NCI-H748 treated with DMSO at 0.1 percent for 48 hours (cell line): ENCODE data around the gene COQ2.
A peak's percentile ranks its signal among the peaks of the same experiment; 100 is the strongest.
"Not testable (repeated sequence)": the region's sequence is repeated elsewhere in the genome, so short reads cannot be mapped to it uniquely, and the experiment has no call there.

ENCODE experiments used
- DNase-seq: peaks from one replicate; lab custom pipeline; 2025; lab: John Stamatoyannopoulos, UW

Gene COQ2

GRCh38 chr4:83283181-83283580 is 1.4 kb downstream of the COQ2 start:
- no peak for DNase-seq

- DNase-seq: peak; percentile 38
These were observed 2.5 kb downstream of the COQ2 start for GRCh38 chr4:83282049-83282535.

DNA sequence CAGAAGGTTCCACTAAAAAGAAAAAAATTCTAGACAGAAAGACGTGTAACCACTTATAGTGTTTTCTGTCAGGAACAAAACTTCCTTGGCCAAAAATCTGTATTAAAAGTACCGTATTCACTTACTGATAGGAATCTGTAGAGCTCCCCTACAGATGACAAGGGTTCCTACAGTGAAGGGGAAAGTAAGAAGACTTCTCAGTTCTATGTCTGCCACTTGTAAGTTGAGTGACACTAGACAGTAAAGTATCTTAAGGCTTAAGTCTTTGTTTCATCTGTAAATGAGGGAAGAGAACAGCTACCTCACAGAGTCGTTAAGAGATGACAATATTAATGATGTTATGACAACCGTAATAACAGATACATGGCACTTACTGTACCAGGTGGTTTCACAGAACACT is 3.3 kb downstream of the COQ2 start:
- no peak for DNase-seq

DNA sequence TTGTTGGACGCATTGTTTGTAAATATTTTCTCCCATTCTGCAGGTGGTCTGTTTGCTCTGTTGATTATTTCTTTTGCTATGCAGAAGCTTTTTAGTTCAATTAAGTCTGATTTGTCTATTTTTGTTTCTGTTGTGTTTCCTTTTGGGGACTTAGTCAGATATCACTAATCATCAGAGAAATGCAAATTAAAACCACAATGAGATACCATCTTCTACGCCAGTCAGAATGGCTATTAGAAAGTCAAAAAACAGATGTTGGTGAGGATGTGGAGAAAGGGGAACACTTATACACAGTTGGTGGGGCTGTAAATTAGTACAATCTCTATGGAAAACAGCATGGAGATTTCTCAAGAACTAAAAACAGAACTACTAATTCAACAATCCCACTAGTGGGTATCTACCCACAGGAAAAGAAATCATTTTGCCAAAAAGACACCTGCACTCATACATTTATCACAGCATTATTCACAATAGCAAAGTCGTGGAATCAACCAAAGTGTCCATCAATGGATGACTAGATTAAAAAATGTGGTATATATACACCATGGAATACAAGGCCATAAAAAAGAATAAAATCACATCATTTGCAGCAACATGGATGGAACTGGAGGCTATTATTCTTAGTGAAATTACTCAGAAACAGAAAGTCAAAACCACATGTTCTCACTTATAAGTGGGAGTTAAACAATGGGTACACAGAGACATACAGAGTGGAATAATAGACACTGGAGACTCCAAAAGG is 8.1 kb downstream of the COQ2 start:
- no peak for DNase-seq

DNA sequence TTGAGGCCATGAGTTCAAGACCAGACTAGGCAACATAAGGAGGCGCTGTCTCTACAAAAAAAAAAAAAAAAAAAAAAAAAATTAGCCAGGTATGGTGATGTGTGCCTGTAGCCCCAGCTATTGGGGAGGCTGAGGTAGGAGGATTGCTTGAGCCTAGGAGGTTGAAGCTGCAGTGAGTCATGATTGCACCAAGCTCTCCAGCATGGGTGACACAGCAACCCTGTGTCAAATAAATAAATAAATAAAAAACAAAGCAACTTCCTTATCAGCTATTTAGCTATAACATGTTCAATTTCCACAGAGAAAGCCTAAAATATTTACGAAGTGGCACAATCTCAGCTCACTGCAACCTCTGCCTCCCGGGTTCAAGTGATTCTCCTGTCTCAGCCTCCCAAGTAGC is 10.7 kb downstream of the COQ2 start:
- not testable (repeated sequence) for DNase-seq

DNA sequence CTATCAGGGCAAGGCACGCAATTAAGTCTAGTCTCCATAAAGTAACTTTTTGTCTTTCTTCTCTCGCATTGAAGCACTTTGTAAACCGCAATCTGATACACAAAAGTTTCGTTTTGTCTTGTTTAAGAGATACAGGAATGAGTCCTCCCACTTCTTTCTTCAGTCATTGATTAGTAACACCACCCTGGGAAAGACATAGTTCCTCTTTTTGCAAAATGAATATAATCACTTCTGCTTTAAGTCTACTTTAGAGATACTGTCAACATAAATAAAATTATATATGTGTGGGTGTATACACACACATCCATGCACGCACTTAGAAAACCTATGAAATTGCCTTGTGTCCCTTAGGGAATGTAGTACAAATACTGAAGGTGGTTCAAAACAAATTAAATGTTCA is 11.7 kb downstream of the COQ2 start:
- DNase-seq: no peak

GRCh38 chr4:83269256-83269655 is 15.3 kb downstream of the COQ2 start:
- DNase-seq: no peak

- DNase-seq: no peak
These were observed 16.1 kb downstream of the COQ2 start for GRCh38 chr4:83268491-83268890.

GRCh38 chr4:83267830-83268475 is 16.6 kb downstream of the COQ2 start:
- no peak for DNase-seq

DNA sequence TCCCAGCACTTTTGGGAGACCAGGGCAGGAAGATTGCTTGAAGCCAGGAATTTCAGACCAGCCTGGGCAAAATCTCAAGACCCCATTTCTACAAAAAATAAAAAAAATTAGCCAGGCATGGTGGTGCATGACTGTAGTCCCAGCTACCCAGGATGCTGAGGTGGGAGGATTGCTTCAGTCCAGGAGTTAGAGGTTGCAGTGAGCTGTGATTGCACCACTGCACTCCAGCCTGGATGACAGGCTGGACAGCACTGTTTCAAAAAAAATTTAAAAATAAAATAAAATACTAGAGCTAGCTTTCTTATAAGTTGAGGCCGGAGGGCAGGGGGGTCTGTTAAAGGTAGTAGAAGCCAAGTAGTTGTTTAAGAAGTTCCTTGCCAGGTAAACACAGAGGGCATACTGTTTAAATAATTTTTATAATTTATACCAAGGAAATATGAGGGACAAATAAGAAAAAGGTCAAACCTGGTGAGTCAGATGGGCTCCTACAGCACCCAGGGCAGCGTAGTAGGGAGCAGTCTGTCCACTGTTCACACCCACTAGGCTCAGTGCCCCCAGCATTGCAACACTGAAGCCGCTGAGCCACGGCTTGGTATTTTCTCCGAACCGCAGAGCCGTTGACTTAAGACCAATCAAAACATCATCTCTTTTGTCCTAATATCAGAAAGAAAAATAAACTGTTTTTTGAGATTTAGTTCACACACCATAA is 17.3 kb downstream of the COQ2 start:
- DNase-seq: no peak

DNA sequence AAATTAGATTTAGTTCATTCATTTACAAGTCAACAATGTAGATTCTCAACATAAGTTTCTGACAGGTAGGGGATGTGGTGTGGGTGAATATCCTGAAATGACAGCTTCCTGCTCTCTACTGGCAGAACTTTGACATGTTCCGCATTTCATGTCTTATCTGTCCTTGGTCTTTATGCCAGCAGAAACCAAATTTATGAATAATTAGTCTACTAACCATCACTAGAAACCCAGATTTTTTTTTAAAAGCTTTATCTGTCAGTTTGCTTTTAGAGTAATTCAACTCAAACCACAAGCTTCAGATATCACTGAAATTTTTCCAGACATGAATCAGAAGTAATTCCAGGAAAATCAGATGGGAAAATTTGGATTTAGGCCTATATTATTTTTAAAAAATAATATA is 17.9 kb downstream of the COQ2 start:
- no peak for DNase-seq

GRCh38 chr4:83263106-83263505 is 21.5 kb downstream of the COQ2 start:
- no peak for DNase-seq

DNA sequence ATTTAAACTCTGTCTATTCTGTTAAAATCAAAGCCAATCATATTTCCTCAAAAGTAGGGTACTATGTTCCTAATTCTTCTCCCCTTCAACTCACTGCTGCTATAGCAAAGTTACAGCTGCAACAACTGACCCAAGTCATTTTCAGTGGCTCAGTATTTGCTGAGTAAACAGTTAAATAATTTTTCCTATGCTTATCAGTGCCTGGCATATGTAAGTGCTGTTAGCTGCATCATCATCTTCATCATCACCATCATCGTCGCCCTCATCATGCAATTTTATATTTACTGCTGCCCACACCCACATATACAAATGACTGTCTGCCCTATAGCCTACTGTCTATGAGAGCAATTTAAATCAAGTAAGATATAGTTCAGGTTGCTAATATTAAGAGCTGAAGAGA is 21.9 kb downstream of the COQ2 start:
- DNase-seq: no peak

DNA sequence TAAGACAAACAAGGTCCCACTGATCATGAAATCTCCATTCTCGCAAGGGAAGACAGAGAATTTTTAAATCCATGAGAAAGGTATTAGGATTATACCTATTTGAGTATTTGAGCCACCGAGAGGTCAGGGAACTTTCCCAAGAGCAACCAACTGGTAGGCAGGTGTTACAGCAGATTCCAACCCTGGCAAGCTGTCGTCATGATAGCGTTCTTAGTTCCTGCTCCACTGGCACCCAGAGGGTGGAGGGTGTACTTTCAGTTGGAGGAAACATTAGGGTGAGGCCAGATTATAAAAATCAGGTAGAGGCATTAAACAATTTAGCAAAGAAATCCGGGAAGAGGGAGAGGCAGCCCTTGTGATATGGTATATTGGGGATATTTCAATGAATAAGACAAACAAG is 23.3 kb downstream of the COQ2 start:
- DNase-seq: no peak

GRCh38 chr4:83259586-83259985 is 25.0 kb downstream of the COQ2 start:
- no peak for DNase-seq

GRCh38 chr4:83258461-83258860 is 26.1 kb downstream of the COQ2 start:
- DNase-seq: no peak

GRCh38 chr4:83257811-83258210 is 26.8 kb downstream of the COQ2 start:
- no peak for DNase-seq

DNA sequence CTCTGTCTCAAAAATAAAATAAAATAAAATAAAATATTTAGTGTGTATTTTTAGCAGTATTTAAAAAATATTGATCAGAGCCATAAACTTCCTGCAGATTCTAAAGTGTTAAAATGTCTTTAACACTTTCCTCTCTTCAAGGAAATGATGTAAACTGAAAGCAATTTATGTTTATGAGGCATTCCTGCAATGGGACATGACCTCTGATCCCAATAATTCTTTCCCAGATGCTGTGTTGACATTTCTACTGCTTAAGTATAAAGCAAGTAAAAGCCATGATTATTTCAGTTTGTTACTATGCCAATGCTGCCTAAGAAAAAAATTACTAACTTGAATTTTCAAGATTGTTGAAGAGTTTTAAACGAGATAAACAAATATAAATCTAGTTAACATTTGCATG is 29.0 kb downstream of the COQ2 start:
- DNase-seq: no peak

DNA sequence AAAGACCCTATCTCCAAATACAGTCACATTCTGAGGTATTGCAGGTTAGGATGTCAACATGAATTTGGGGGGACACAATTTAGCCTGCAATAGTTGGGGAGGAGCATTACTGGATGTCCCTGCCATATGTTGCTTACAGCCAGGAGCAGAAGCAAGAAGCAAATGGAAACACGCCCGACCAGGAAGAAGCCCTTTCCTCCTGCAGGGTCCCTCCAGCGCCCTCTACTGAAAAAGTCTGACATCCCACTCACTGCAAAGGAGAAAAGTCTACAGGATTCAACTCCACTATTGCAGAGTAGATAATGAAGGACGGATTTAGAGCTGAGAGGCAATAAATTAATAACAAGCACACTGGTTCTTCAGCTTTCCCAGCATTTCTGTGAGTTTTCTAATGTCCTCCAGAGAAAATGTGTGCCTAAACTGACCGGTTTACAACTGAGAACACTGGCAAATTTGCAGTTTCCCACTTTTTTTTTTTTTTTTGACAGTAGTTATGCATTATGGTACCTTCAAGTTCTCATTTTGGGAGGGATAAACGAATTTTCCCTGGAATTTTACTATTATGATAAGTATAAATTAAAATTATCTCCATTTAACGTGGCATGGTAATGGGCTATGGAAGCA is 31.7 kb downstream of the COQ2 start:
- peak; percentile 62 for DNase-seq

DNA sequence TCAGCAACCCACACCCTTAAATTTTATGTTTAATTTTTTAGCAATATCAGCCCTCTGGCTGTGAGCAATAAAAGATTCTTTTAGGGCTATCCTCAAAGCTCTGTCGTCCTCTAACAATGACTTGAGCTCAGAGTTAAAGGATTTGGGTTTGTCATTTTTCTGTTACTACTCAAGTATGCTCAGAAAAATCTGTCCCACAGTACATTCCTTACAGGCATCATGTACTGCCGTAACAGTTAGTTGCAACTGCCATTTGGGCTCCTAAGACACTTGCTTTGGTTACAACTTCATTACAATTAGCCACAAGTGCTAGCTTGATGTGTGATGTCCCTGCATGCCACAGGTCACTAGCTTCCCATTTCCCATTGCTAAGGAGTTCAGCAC is 33.2 kb downstream of the COQ2 start:
- DNase-seq: no peak

- no peak for DNase-seq
These were observed 33.7 kb downstream of the COQ2 start for GRCh38 chr4:83250687-83251446.

DNA sequence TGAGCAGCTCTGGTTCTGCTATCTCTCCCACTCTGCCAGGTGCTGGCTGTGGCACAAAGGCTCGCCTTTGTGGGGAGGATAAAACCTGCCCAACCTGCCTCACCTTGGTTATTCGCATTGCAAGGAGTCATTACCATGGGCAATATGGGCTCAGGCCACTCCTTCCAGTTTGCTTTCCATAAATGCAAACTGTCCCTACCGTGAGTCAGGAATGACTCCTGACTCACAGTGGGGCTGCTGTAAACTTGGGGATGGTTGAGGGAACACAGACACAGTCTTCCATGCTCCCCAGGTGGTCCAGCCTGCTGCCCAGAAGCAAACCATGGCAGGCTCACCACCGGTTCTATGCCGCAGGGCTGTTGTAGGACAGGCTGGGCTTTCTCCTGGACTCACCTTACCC is 36.1 kb downstream of the COQ2 start:
- DNase-seq: no peak
